Hepatic stellate cell (primary cell): Measurements from ENCODE around the gene IPO7.

Source experiments
- DNase-seq: peaks from one replicate; pipeline ENCODE4 v3.0.0; 2011; ENCODE audit warnings: low spot score

The IPO7 gene

GRCh38 chr11:9490376-9490775 lies 105.9 kb downstream of the IPO7 start:
- DNase-seq: no peak

GRCh38 chr11:9493492-9493891 lies 109.0 kb downstream of the IPO7 start:
- DNase-seq: no peak

GRCh38 chr11:9494316-9494715 lies 109.9 kb downstream of the IPO7 start:
- DNase-seq: no peak

- DNase-seq: no peak
Measured at GRCh38 chr11:9495803-9496514, 111.5 kb downstream of the IPO7 start.
